Ovary (tissue), 3 donors: ENCODE results near the gene N4BP2L1.

Experiments used
- CTCF ChIP-seq, 3 donors: fragments of 450-650 bp in 2 of 3; fragments of 200-600 bp in 1 of 3; IDR thresholded peaks; one replicate each; pipeline versions ENCODE4 v1.5.1 to v1.8.0; 2016 to 2022; ENCODE audit warnings: antibody characterized with exemption in 3 of 3, mild to moderate bottlenecking in 1 of 3
- EP300 ChIP-seq: sonication (generic); formaldehyde crosslinking; IDR thresholded peaks from one replicate; pipeline ENCODE4 v1.6.1; 2017; ENCODE audit warnings: antibody characterized with exemption
- POLR2A ChIP-seq: fragments of 450-650 bp; IDR thresholded peaks from one replicate; pipeline ENCODE4 v1.6.1; 2017; ENCODE audit warnings: antibody characterized with exemption, mild to moderate bottlenecking, moderate library complexity
- donor health status: DM: no; HTN: no; CAD: no.

- TF ChIP-seq EP300 = no peak
- no peak for TF ChIP-seq CTCF (IDR thresholded peaks at IDR 0.05)
- no peak for TF ChIP-seq POLR2A
Measured at GRCh38 chr13:32409561-32410421, 18.1 kb downstream of the N4BP2L1 start.
